Endothelial cell of umbilical vein (primary cell): Measurements from ENCODE around the gene LRWD1. TPM values are rescaled to one million over a fixed set of nuclear protein-coding genes. Genes with fewer than 3 reads are reported as not detected.

Experiments
- BruUV-seq: library from RNA; stranded (reverse); fragments of 400-500 nt; replicated peaks from 2 replicates; lab custom pipeline; 2021; lab: Mats Ljungman, UMichigan
- CTCF ChIA-PET: fragments of 300-600, 350-600 bp; sonication (Branson Sonifier 250); formaldehyde crosslinking; loops from one replicate; lab custom pipeline; 2021; ENCODE audit warnings: antibody characterized with exemption, inconsistent platforms; lab: Charles Lee
- POLR2A ChIA-PET: fragments of 300-600, 350-600 bp; sonication (Branson Sonifier 250); formaldehyde crosslinking; loops from one replicate; lab custom pipeline; 2021; ENCODE audit warnings: antibody characterized with exemption, inconsistent platforms; lab: Charles Lee
- DNase-seq: peaks from one replicate; pipeline ENCODE4 v3.0.0-alpha.2; 2011; ENCODE audit warnings: low read depth, low spot score
- FAIRE-seq: peaks from 2 replicates; lab custom pipeline; 2011; peaks lifted over from hg19 to GRCh38; lab: Jason Lieb, UNC
- H2AFZ ChIP-seq: 2 replicates; pipeline ENCODE4 v1.6.0; 2012; ENCODE audit warnings: low read depth, low read length, control low read depth, inconsistent platforms
- H3K27ac ChIP-seq: 2 replicates; pipeline ENCODE4 v1.5.1; 2011; ENCODE audit warnings: low read depth, mild to moderate bottlenecking, control low read depth, low read length, moderate library complexity; ENCODE audit not compliant: insufficient read depth
- H3K27me3 ChIP-seq, 2 experiments: 2 replicates each; pipeline versions ENCODE4 v1.6.0 to v1.6.1; 2011; ENCODE audit warnings: low read length in 2 of 2, mixed read lengths in 1 of 2; ENCODE audit not compliant: control insufficient read depth in 2 of 2, insufficient read depth in 2 of 2
- H3K36me3 ChIP-seq, 2 experiments: 2 replicates in 1 of 2; 3 replicates in 1 of 2; pipeline ENCODE4 v1.5.1; 2011; ENCODE audit warnings: low read length in 2 of 2, mild to moderate bottlenecking in 1 of 2, moderate library complexity in 1 of 2; ENCODE audit not compliant: control insufficient read depth in 2 of 2, insufficient read depth in 2 of 2; ENCODE audit errors: extremely low read depth in 1 of 2
- H3K4me1 ChIP-seq: 3 replicates; pipeline ENCODE4 v1.5.1; 2011; ENCODE audit warnings: mild to moderate bottlenecking, low read length; ENCODE audit not compliant: control insufficient read depth, insufficient read depth; ENCODE audit errors: extremely low read depth
- H3K4me2 ChIP-seq: 2 replicates; pipeline ENCODE4 v1.6.1; 2011; ENCODE audit warnings: low read length, control low read depth, mixed read lengths; ENCODE audit not compliant: insufficient read depth
- H3K4me3 ChIP-seq, 3 experiments: fragments of 200-600 bp in 1 of 3; sonication (generic), shearing (Covaris generic) in 1 of 3; replicated peaks in 1 of 3; 2 replicates each; pipeline ENCODE4 v1.5.1; 2011 to 2016; ENCODE audit warnings: control low read depth in 3 of 3, low read length in 3 of 3, mild to moderate bottlenecking in 2 of 3, inconsistent platforms in 1 of 3, low read depth in 1 of 3, moderate library complexity in 1 of 3; ENCODE audit not compliant: insufficient read depth in 1 of 3
- H3K79me2 ChIP-seq: 2 replicates; pipeline ENCODE4 v1.6.0; 2012; ENCODE audit warnings: low read length, inconsistent platforms; ENCODE audit not compliant: control insufficient read depth, insufficient read depth
- H3K9ac ChIP-seq: replicated peaks from 2 replicates; pipeline ENCODE3; 2011; ENCODE audit warnings: low read length, control low read depth; ENCODE audit not compliant: insufficient read depth; ENCODE audit errors: extremely low read depth
- H3K9me1 ChIP-seq: replicated peaks from 3 replicates; pipeline ENCODE4 v1.6.0; 2011; ENCODE audit warnings: mild to moderate bottlenecking, low read length; ENCODE audit not compliant: control insufficient read depth, insufficient read depth; ENCODE audit errors: extremely low read depth
- H3K9me3 ChIP-seq: replicated peaks from 2 replicates; pipeline ENCODE4 v1.5.1; 2012; ENCODE audit warnings: low read length, inconsistent platforms; ENCODE audit not compliant: control insufficient read depth, insufficient read depth
- H4K20me1 ChIP-seq: replicated peaks from 2 replicates; pipeline ENCODE3; 2011; ENCODE audit warnings: mild to moderate bottlenecking, low read length; ENCODE audit not compliant: control insufficient read depth, insufficient read depth; ENCODE audit errors: extremely low read depth
- CTCF ChIP-seq, 2 donors: IDR thresholded peaks; 1 replicate in 1 of 2; 2 replicates in 1 of 2; pipeline ENCODE4 v1.5.1; 2011; ENCODE audit warnings: low read length in 2 of 2, mild to moderate bottlenecking in 2 of 2, moderate library complexity in 2 of 2, control low read depth in 1 of 2, inconsistent platforms in 1 of 2, low read depth in 1 of 2; ENCODE audit not compliant: insufficient read depth in 1 of 2; ENCODE audit errors: extremely low read depth in 1 of 2
- EZH2 ChIP-seq: IDR thresholded peaks from 2 replicates; pipeline ENCODE4 v1.6.1; 2012; ENCODE audit warnings: borderline replicate concordance, low read depth, mild to moderate bottlenecking, moderate library complexity, low read length, inconsistent platforms; ENCODE audit not compliant: severe bottlenecking
- FOS ChIP-seq: IDR thresholded peaks from 2 replicates; pipeline ENCODE4 v1.6.1; 2011; ENCODE audit warnings: mild to moderate bottlenecking, low read length, moderate library complexity, borderline replicate concordance; ENCODE audit not compliant: insufficient read depth
- GATA2 ChIP-seq: IDR thresholded peaks from 2 replicates; pipeline ENCODE4 v1.7.0; 2011; ENCODE audit warnings: low read depth, mild to moderate bottlenecking, moderate library complexity, mixed read lengths, low read length; ENCODE audit not compliant: insufficient read length, insufficient read depth
- JUN ChIP-seq: IDR thresholded peaks from 2 replicates; pipeline ENCODE4 v1.6.1; 2011; ENCODE audit warnings: borderline replicate concordance, low read depth; ENCODE audit not compliant: insufficient read length, insufficient read depth
- MAX ChIP-seq: IDR thresholded peaks from 2 replicates; pipeline ENCODE4 v1.6.1; 2011; ENCODE audit not compliant: insufficient read depth, insufficient read length
- MYC ChIP-seq: IDR thresholded peaks from one replicate; pipeline ENCODE4 v1.6.1; 2011; ENCODE audit warnings: mild to moderate bottlenecking, low read depth, low read length
- POLR2A ChIP-seq: IDR thresholded peaks from 2 replicates; pipeline ENCODE4 v1.6.1; 2012; ENCODE audit warnings: low read depth, mild to moderate bottlenecking, control low read depth, low read length
- POLR2AphosphoS5 ChIP-seq: IDR thresholded peaks from 2 replicates; pipeline ENCODE4 v1.6.1; 2012; ENCODE audit warnings: low read depth, mild to moderate bottlenecking, control low read depth, low read length, moderate library complexity; ENCODE audit not compliant: insufficient read depth
- dilution Hi-C: fragments of 300-500 bp; cut with MboI; formaldehyde crosslinking; loops from one replicate; pipeline ENCODE4 v1.15.0; 2019; ENCODE audit warnings: low sequenced_read_pairs; ENCODE audit not compliant: extremely low pct_ligation_motif_present
- intact Hi-C: fragments of 100-400 bp; cut with micrococcal nuclease; formaldehyde crosslinking; loops from one replicate; pipeline ENCODE4 v1.10.0; 2022
- polyA plus RNA-seq, 4 experiments: library from polyadenylated mRNA; depleted of rRNA in 3 of 4; stranded (reverse) in 3 of 4; unstranded in 1 of 4; fragments of >200 nt; gene quantifications; 2 replicates each; pipeline versions ENCODE4 v1.2.1 to v1.2.3, GENCODE V29; 2011 to 2012; ENCODE audit warnings: missing spikeins in 1 of 4
- total RNA-seq: library from RNA; stranded (reverse); gene quantifications from 2 replicates; pipeline ENCODE4 v1.2.3, GENCODE V29; 2021

Gene LRWD1
- total and polyA plus RNA-seq, 2 donors (not counting 3 experiments of a cell fraction or from before 2014, with no cell fraction given): 21.7 to 22.7 TPM

- intact Hi-C loops (loop anchor here (2.0 kb wide), 1 partner anchor 21 kb away; no protein-coding TSS in a partner anchor), dilution Hi-C loops (no loop called here)
- Histone ChIP-seq H2AFZ (no peak overlapping the region), H3K4me2 (no peak overlapping the region), H3K79me2 (no peaks in the 10 kb centered on the region), H3K9ac (no peak overlapping the region), H4K20me1 (no peaks in the 10 kb centered on the region), H3K27ac (no peak overlapping the region), H3K27me3 (no peaks in the 10 kb centered on the region), H3K9me3 (no peaks in the 10 kb centered on the region), H3K4me3 (no peak overlapping the region), H3K4me1 (no peaks in the 10 kb centered on the region), H3K9me1 (no peaks in the 10 kb centered on the region), H3K36me3 (peaks cover 0 to 23% of the 10 kb centered on the region in 2 experiments)
- TF ChIP-seq MAX: no peak
- no peak for TF ChIP-seq CTCF (IDR thresholded peaks at IDR 0.05; ENCODE audit: extremely low read depth in 1 of 2, insufficient read depth in 1 of 2, low read depth in 1 of 2, low read length in 2 of 2)
- TF ChIP-seq POLR2AphosphoS5: no peak
- no peak for TF ChIP-seq POLR2A
- TF ChIP-seq EZH2: no peak
- TF ChIP-seq GATA2: no peak
- no peak for TF ChIP-seq JUN
- no peak for TF ChIP-seq MYC
- TF ChIP-seq FOS: no peak
- BruUV-seq: no TSS peak
- CTCF ChIA-PET: interaction anchor here (1.2 kb wide), 1 partner anchor 13 kb away, joined by 4 read pairs; no protein-coding TSS in a partner anchor
- POLR2A ChIA-PET: no interaction called here
- DNase-seq (no peak), FAIRE-seq (no peak)
These were observed 39.0 kb upstream of the LRWD1 start for GRCh38 chr7:102425639-102426267.
